GM19240 (cell line): ENCODE measurements around the gene DENND2A.
"Not testable (repeated sequence)": the region's sequence is repeated elsewhere in the genome, so short reads cannot be mapped to it uniquely, and the experiment has no call there.

Experiments used
- DNase-seq: peaks from one replicate; pipeline ENCODE4 v3.0.0; 2011; ENCODE audit warnings: low spot score; ENCODE audit not compliant: insufficient read length

Gene DENND2A

DNA sequence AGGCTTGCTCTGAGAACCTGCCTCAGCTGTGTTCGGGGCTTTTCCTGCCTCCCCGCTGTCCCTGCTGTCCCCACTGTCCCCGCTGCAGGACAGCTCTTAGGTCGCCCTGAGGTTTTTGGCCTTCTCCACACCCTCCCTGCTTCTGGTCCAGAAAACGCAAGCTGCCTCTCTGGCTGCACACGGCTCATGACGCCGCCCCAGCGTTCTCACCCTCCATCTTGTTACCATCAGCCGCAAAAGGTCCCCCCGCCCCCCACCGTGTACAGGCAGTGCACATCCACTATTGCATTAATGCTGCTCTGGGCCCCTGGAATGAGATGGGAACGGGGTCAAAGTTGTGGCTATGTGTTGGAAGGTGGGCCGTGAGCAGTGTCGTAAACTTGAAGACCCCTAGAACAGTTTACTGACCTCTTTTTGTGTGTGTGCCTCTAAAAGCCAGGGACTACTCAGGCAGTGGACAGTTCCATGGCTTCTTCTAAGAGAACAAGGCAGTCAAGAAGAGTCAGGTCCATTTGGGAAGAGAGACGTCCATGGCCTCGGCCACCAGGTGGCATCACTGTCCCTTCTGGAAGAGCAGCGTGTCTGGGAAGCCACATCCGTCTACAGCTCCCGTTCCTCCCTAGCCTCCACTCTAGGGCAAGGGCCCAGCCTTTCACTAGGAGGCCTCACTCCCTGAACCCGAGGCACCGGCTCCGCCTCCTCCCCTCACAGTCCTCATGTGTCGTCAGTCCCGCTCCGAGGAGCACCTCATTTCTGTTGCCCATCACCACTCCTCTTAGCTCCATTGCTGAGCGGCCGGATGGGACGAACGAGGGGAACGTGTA is 122.9 kb downstream of the DENND2A start:
- peak; percentile 67 for DNase-seq

DNA sequence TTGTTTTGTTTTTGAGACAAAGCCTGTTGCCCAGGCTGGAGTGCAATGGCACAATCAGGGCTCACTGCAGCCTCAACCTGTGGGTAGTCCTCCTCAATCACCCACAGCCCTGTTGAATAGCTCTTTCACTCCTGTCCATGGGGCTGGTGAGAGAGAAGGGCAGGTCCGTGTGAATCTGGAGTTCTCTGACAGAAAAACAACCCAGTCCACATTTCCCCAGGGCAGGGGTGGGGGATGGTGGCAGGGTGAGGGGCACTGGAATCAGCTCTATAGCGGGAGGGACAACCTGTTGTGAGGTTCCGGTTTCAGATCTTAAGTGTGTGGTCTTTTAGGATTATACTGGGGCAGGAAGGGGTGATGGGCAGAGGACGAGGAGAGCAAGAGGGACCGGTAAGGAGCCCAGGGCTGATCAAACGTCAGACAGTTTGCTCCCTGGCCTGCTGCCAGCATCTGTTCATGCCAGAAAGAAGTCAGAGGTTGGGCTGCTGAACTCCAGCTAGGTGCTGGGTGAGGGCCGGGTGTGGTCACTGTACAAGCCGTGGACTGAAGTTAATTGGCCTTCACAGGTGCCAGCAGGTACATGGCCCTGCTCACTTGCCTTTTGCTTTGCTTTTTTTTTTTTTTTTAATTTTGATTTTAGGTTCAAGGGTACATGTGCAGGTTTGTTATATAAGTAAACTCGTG is 128.2 kb downstream of the DENND2A start:
- no peak for DNase-seq

DNA sequence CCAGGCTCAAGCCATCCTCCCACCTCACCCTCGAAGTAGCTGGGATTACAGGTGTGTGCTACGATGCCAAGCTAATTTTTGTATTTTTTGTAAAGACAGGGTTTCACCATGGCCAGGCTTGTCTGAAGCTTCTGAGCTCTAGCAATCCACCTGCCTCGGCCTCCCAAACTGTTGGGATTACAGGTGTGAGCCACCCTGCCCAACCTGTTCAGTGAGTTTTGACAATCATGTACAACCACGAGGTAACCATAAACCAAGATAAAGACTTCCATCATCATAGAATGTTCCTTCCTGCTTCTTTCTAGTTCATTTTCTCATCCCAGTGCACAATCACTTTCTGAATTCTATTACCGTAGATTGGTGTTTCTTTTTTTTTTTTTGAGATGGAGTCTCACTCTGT is 130.8 kb downstream of the DENND2A start:
- no peak for DNase-seq

DNA sequence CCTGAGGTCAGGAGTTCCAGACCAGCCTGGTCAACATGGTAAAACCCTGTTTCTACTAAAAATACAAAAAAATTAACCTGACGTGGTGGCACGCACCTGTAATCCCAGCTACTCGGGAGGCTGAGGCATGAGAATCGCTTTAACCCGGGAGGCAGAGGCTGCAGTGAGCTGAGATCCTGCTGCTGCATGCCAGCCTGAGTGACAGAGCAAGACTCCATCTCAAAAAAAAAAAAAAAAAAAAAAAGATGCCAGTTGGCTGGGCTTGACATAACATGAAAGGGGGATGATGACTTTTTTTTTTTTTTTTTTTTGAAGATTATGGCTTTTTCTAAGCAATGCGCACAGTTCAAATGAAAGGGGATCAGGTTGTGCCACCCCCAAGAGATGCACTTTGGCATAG is 133.1 kb downstream of the DENND2A start:
- DNase-seq, result not testable (repeated sequence)

DNA sequence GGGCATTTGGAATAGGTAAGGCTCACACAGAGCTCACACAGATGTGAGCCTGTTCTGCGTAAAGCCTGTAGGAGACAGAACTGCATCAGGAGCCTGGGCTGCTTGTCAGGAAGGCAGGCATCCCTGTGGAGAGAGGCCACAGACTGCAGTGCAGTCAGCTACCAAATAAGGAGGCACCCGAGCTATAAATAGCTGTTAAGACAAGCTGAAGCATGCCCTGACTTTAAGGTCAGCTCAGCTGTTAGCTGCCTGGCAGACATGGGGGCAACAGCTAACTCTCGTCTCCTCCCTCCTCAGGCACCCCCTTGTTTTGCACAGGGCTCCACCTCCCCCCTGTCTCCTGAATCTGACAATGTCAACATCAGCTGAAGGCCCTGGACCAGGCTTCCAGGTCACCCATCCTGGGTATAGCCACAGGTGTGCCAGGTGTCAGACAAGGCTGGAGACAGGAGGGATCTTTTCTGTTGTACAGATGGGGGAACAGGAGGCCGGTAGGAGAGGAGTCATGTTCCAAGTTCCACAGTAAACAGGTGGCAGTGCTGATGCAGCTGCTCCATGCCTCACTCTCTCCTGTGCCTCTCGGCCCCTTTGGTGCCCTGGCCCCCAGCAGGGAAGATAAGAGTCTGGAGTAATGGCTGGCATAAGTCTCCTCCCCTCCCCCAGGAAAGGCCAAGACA is 133.7 kb downstream of the DENND2A start:
- no peak for DNase-seq

DNA sequence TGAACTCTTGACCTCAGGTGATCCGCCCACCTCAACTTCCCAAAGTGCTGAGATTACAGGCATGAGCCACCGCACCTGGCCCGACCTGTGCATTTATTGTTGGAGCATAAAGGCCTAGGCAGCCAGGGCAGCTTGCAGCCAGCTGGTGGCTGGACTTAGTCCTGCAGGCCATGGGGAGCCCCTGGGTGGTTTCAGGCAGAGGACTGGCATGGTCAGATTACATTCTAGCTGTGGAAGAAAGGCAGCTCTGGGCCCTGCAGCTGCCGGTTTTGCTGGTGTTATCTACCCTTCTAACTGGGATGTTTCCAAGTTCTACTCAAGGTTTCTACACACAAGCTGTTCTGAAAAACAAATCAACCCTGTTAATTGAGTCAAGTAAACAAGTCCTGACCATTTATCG is 138.6 kb downstream of the DENND2A start:
- no peak for DNase-seq

DNA sequence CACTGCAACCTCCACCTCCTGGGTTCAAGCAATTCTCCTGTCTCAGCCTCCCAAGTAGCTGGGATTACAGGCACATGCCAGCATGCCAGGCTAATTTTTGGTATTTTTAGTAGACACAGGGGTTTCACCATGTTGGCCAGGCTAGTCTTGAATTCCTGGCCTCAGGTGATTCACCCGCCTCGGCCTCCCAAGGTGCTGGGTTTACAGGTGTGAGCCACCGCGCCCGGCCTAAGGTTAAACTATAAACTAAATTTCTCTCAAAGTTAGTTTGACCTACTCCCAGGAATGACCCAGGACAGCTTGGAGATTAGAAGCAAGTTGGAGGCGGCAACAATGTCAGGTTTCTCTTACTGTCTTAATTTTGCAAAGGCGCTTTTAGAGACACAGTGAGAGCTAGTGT is 142.8 kb downstream of the DENND2A start:
- DNase-seq, result not testable (repeated sequence)

DNA sequence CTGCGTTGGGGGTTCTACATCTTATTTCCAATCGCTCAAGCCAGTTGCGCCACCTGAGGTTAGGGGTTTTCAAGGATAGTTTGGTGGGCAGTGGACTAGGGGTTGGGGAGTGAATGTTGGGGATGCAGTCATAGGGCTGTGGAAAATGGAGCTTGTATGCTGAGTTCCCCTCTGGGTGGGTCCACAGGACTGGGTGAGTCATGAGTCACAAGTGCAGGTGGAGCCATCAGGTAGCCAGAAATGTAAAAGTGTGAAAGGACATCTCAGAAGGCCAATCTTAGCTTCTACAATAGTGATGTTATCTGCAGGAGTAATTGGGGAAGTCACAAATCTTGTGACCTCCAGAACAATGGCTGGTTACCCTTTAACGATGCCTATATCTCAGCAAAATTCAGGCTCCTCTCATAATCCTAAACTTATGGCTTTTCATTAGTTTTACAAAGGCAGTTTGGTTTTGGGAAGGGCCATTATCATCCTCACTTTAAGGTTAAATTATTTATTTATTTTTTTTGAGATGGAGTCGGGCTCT is 143.3 kb downstream of the DENND2A start:
- no peak for DNase-seq

DNA sequence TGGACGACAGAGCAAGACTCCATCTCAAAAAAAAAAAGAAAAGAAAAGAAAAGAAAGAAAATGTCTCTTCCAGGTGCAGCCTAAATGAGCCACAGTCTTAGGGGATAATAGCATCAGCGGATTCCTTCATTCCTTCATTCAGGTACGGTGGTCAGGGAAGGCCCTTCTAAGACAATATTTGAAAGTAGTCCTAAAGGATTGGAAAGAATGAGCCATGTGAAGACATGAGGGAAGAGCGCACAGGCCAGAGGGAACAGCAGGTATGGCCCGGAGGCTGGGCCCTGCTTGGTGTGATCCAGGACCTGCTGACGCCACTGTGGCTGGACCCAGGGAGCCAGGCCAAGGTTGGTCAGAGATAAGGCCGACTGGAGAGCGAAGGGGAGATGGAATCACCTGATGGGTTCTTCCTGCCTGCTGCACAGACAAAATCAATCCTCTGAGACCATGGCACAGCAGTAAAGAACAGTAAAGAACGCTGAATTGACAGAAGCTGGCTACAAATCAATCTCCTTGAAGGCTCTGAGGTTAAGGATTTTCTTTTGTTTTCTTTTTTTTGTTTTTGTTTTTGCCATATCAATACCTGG is 145.0 kb downstream of the DENND2A start:
- DNase-seq, result no peak

DNA sequence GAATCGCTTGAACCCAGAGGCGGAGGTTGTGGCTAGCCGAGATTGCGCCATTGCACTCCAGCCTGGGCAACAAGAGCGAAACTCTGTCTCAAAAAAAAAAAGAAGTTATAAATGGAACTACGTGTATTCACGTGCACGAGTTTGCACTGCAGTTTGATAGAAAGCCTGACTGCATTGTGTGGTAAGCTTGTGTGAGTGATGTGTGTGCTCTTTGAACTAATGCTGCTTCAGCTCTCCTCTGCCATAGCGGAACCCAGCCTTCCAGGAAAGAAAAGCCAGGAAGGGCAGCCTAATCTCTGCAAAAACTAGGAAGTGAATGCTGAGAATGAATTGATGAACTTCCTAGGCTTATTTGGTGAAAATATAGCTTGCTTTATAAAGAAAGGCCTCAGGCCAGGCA is 145.7 kb downstream of the DENND2A start:
- DNase-seq, result no peak

DNA sequence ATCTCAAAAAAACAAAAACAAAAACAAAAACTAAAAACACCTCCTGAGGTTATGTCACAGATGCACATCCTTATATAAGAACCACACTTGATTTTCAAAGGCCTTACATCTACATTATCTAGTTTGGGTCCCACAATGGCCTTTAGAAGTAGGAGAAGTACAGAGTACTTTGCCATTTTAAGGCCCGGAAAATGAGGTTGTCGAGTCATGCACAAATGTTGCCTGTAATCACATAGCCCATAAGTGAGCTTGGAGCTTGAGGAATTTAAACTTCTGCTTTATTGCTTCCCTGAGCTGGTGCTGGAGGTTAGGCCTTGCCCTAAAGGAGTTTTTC is 151.6 kb downstream of the DENND2A start:
- no peak for DNase-seq

DNA sequence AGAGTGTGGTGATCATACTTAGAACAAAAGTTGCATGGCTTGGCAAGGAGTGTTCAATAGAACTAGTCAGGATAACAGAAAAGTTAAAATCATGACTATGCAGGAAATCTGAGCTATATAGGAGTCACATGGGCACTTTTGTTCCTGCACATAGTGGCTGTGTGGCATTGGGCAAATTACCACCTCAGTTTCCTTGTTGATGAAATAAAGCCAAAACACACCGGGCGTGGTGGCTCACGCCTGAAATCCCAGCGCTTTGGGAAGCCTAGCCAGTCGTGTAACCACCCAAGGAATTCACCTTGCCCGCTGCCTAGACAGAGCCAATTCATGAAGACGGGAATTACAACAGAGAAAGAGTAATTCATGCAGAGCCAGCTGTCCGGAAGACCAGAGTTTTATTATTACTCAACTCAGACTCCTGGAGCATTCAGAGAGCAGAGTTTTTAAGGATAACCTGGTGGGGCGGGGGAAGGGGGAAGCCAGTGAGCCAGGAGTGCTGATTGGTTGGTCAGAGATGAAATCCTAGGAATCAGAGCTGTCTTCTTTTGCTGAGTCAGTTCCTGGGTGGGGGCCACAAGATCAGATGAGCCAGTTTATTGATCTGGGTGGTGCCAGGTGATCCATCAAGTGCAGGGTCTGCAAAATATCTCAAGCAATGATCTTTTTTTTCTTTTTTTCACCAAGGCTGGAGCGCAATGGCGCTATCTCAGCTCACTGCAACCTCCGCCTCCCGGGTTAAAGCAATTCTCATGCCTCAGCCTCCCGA is 154.9 kb downstream of the DENND2A start:
- DNase-seq, result no peak

DNA sequence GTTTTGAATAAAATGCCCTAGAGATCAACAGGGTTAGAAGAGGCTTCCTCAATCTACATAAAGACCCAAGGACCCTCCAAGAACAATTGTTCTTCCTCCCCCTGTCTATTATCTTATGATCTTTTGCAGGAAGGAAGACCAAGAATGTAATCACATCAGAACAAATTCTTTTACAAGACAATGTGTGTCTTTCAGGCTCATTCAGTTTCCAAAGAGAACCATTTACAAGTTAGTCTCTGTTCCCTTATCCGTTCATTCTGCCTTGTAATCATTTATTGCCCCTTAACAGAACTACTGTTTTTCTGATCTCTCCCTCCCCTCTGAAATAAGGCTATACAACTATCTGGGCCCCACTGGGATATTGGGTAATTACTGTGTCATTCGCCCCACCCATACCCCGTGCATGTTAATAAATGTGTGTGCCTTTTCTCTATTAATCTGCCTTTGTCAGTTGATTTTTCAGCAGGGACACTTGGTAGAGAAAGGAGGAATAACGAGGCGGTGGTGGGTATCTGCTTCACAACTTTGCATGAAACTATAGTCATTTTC is 155.6 kb downstream of the DENND2A start:
- DNase-seq, result no peak

DNA sequence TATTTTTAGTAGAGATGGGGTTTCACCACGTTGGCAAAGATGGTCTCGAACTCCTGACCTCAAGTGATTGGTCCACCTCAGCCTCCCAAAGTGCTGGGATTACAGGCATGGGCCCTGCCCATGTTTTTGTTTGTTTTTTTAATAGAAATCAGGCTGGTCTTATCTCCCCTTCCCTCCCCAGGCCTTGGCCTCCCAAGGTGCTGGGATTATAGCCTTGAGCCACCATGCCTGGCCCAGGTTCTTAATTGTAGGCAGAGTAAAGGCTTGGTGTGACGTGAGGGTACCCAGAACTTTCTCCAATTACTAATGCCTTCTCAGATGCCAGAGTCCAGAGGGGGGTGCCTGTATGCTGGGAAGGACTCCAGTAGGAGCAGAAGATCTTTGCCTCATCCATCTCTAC is 156.1 kb downstream of the DENND2A start:
- no peak for DNase-seq

DNA sequence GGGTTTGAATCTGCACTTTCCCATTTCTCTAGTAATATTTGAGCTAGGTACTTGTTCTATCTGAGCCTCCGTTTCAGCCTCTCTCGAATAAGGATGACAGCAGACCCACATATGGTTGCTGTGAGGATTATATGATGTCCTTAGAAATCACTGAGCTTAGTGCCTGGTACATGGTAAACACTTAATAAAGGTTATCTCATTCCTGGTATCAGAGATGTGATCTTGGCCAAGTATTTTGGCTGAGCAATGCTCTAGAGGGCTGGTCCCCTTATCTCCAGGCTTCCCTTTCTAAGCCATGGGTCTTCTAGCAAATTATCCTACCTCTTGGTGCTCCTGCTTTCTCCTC is 160.9 kb downstream of the DENND2A start:
- no peak for DNase-seq

DNA sequence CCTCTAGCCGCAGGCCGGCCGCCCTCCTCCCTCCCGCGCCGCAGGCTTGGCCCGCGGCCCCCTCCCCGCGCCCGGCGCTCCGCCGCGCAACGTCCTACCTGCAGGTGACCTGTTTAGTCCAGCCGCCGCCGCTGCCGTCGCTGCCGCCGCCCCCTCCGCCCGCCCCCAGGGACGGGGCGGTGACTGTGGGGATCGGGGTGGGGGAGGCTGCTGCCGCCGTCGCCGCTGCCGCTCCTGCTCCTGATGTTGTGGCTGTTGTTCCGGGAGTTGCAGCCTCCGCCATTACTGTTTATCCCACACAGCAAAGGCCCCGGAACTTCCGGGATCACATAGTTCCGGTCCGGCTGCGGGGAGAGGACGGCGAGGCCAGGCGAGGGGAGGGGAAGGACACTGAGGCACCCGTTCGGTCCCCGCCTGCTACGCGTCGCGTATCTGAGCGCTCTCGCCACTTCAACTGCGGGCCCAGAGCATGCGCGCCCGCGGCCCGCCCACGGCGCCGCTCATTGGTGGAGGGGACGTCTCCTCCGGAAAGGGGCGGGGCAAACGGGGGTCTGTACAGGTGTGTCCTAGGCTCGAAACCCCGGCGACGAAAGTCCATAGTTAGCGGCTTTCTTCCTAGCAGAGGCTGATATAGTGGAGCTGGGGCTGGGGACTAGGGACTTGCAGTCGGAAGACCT is 161.4 kb downstream of the DENND2A start, which contains the start of gene MKRN1:
MKRN1 (minus strand) TSS at position 444 of the 677 bp plus-strand sequence; CDS start at position 283, 161 bp downstream.
- peak; percentile 85 for DNase-seq

DNA sequence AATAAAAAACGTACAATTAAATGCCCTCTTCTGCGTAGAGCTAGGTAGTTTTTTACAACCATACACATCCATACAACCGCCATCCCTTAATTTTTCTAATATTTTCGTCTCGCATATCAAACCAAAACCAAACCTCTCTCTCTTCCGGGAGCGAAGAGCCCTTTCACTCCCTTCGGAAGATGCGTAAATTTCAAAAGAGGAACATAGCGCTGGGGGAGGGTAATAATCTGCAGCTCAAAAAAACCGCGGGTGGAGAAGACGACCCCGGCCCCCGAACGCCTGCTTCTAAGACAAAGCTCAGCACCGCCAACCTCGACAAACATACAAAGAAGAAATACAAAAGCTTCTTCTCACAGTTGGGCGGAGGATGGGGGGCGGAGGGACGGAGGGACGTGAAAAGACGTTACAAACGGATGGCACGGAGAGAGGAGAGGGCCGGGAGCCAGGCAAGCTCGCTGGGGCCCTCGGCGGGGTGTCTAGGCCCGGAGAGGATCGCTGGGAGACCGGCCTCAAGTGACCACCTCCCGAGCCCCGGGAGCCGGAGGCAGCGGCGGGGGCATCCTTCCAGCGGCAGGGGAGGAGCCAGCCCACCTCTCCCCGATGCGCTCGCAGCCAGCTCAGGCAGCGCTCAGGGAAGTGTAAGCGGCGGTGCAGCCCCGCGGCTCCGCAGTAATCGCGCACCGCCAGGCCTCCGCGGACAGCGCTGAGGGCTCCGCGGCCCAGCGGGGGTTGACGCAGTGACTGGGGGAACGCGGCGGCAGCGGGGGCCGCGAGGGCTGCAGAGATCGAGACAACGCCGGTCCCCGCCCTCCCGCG is 162.2 kb downstream of the DENND2A start:
- DNase-seq, result no peak

DNA sequence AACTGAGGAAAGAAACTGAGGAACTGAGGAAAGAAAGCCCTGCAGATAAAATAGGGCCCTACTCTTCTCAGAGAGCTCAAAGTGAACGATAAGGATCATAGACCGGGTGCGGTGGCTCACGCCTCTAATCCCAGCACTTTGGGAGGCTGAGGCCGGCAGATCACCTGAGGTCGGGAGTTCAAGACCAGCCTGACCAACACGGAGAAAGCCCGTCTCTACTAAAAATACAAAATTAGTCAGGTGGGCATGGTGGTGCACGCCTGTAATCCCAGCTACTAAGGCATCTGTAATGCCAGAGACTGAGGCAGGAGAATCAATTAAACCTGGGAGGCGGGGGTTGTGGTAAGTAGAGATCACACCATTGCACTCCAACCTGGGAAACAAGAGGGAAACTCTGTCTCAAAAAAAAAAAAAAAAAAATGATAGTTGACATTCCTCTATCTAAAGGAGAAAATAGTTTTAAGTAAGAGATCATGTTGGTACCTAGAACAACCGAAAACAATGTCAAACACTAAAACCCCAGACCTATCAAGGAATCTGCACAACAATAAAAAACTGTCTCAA is 163.8 kb downstream of the DENND2A start:
- no peak for DNase-seq

DNA sequence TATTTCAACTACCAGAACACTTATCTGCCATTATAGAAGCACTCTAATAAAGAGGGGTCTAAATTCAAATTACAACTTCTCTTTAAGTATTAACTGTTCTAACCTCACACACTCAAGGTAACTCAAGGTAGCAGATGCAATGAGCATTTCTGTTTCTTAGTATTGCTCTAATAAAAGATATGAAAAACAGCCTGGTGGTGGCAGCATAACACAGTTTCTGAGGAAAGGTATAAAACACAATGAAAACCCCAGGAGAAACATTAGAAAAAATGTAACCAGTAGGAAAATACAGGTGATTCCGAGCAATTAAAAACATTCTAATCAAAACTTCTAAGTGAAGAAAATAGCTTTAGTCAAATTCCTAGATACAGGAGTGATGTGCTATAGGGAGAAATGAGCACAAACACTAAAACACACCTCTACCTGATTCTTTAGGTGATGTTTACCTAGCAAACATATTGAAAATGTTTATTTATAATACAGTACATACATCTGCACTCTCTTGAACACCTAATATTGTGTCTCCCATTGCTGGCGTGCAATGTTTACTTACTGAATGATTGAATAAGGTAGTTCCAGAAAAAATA is 164.8 kb downstream of the DENND2A start:
- peak; percentile 29 for DNase-seq
